ENCODE measurements around the gene RAB10. TPM values are rescaled to one million over a fixed set of nuclear protein-coding genes. Genes with fewer than 3 reads are reported as not detected.

Gene RAB10
- total and polyA plus RNA-seq, 2 experiments from 2014 or later = 102 to 143 TPM

GRCh38 chr2:26139269-26140183 lies 105.6 kb downstream of the RAB10 start (continued):
- no peak for TF ChIP-seq ZNF462 (CRISPR knock-in tag; IDR thresholded peaks at IDR 0.05)
- TF ChIP-seq, protein P1, sequence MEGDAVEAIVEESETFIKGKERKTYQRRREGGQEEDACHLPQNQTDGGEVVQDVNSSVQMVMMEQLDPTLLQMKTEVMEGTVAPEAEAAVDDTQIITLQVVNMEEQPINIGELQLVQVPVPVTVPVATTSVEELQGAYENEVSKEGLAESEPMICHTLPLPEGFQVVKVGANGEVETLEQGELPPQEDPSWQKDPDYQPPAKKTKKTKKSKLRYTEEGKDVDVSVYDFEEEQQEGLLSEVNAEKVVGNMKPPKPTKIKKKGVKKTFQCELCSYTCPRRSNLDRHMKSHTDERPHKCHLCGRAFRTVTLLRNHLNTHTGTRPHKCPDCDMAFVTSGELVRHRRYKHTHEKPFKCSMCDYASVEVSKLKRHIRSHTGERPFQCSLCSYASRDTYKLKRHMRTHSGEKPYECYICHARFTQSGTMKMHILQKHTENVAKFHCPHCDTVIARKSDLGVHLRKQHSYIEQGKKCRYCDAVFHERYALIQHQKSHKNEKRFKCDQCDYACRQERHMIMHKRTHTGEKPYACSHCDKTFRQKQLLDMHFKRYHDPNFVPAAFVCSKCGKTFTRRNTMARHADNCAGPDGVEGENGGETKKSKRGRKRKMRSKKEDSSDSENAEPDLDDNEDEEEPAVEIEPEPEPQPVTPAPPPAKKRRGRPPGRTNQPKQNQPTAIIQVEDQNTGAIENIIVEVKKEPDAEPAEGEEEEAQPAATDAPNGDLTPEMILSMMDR (conservative IDR thresholded peaks at IDR 0.05; ENCODE audit: low read depth in 2 of 2) = no peak
- no peak for TF ChIP-seq ZNF114 (CRISPR knock-in tag; IDR thresholded peaks at IDR 0.05)
- no peak for TF ChIP-seq JUNB (IDR thresholded peaks at IDR 0.05; ENCODE audit: unreplicated experiment)

DNA sequence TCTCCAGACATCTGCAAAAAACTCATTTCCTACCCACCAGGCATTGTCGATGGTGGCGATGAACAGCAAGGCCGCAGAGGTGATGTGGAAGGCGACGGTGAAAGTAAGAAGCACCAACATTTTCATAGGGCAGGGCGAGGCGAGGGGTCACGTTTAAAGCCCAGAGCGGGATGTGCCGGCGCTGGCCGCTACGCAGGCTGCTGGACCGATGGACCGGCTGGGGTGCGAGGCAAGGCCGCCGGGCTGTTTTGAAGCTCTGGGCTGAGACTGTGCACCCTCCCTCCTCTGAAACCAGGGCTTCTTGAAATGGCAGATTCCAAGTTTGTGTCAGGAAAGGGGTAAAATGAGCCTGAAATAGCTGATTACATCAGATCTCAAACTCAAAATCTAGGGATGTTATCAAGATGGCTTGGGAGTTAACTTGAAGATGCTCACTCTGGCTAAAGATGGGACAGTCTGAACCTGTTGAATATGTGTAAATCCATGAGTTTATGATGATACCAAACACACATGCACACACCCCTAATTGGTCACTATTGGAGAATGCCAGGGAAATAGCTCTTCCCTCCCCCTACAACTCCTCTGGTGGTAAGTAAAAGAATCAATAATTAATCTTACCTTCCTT lies 107.4 kb downstream of the RAB10 start:
- H3K4me1 ChIP-seq (ENCODE audit: insufficient read depth) = no peaks in the 10 kb centered on the region
- H2AFZ ChIP-seq = no peak overlapping the region
- H3K4me2 ChIP-seq = no peak overlapping the region
- no peak overlapping the region; the same call in 1 of the 2 replicates for H3K27ac Mint-ChIP-seq
- no peak for DNase-seq (ENCODE audit: low spot score)
- 0 out of 2 replicates have a peak, but pooled peaks cover 10% of the 10 kb centered on the region for H3F3A ChIP-seq (replicated peaks; ENCODE audit: low read depth)
- no peaks in the 10 kb centered on the region for H3K9me3 Mint-ChIP-seq
- ATAC-seq = no peak; the same call in 2 of the 3 replicates
- no peaks in the 10 kb centered on the region for H3K27me3 ChIP-seq (ENCODE audit: insufficient read depth)
- no peaks in the 10 kb centered on the region for H3K79me2 ChIP-seq (replicated peaks; ENCODE audit: insufficient read depth)
- peaks cover 7% of the 10 kb centered on the region for H3K27me3 Mint-ChIP-seq (ENCODE audit: insufficient read depth, low read depth, poor library complexity)
- 0 out of 3 replicates have a peak, but pooled peaks cover 4% of the 10 kb centered on the region for H3K36me3 Mint-ChIP-seq (ENCODE audit: low read depth)
- no peak overlapping the region for H3K4me3 Mint-ChIP-seq
- H3K36me3 ChIP-seq (ENCODE audit: insufficient read depth) = no peaks in the 10 kb centered on the region
- no peak overlapping the region for H3K27ac ChIP-seq (ENCODE audit: low read depth)
- H3K4me1 Mint-ChIP-seq = peaks cover 13% of the 10 kb centered on the region
- no peaks in the 10 kb centered on the region for H4K20me1 ChIP-seq (replicated peaks; ENCODE audit: insufficient read depth)
- no peak overlapping the region for H3K4me3 ChIP-seq
- H3K9me2 ChIP-seq (ENCODE audit: insufficient read depth) = no peaks in the 10 kb centered on the region
- TF ChIP-seq JUNB (IDR thresholded peaks at IDR 0.05; ENCODE audit: unreplicated experiment) (no peak), ZNF114 (CRISPR knock-in tag; IDR thresholded peaks at IDR 0.05) (no peak)
- TF ChIP-seq, protein P2, sequence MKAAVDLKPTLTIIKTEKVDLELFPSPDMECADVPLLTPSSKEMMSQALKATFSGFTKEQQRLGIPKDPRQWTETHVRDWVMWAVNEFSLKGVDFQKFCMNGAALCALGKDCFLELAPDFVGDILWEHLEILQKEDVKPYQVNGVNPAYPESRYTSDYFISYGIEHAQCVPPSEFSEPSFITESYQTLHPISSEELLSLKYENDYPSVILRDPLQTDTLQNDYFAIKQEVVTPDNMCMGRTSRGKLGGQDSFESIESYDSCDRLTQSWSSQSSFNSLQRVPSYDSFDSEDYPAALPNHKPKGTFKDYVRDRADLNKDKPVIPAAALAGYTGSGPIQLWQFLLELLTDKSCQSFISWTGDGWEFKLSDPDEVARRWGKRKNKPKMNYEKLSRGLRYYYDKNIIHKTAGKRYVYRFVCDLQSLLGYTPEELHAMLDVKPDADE (IDR thresholded peaks at IDR 0.05) = no peak

Data from GM23338 (cell line).